SH-SY5Y (cell line): ENCODE measurements around the gene TRIM9.

Experiments
- GATA2 ChIP-seq: IDR thresholded peaks from 2 replicates; pipeline ENCODE4 v1.6.1; 2011; ENCODE audit warnings: mild to moderate bottlenecking, low read depth, low read length
- GATA3 ChIP-seq: IDR thresholded peaks from 2 replicates; pipeline ENCODE4 v1.6.1; 2011; ENCODE audit warnings: low read depth, mild to moderate bottlenecking, low read length, moderate library complexity

GRCh38 chr14:51056421-51056820, 38.5 kb downstream of the TRIM9 start:
- TF ChIP-seq GATA2 = no peak
- TF ChIP-seq GATA3 = no peak
